EL (cell line): ENCODE measurements around the gene ANKRD53.

ENCODE experiments used
- DNase-seq: peaks from one replicate; pipeline ENCODE4 v3.0.0-alpha.2; 2016

The ANKRD53 gene, protein sequence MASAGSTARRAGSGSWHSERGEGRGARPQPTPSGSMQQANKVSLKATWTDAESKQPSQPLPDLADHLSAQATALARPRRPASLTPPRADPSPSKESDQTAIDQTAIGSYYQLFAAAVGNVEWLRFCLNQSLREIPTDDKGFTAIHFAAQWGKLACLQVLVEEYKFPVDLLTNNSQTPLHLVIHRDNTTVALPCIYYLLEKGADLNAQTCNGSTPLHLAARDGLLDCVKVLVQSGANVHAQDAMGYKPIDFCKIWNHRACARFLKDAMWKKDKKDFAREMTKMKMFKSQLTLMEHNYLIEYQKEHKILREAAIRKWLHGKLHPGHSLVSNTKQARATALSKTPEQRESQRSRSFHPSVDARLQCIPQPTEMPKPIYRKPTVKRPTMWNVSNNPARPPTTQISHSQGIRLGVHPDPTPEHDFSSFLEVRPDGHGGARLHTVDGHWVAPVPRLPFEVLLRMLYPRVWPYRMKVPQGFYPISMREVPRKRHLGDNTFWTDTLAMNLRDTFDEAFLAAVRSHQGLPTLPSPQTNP

GRCh38 chr2:70978341-70979179 is at the start of gene ANKRD53:
ANKRD53 (plus strand) TSS chr2:70978630; CDS start chr2:70978646, 16 bp downstream.
- DNase-seq: peak; percentile 39

GRCh38 chr2:70930371-70931329 is 47.8 kb upstream of the ANKRD53 start:
- DNase-seq: no peak

GRCh38 chr2:70931376-70932000 is 46.9 kb upstream of the ANKRD53 start:
- DNase-seq: no peak

DNA sequence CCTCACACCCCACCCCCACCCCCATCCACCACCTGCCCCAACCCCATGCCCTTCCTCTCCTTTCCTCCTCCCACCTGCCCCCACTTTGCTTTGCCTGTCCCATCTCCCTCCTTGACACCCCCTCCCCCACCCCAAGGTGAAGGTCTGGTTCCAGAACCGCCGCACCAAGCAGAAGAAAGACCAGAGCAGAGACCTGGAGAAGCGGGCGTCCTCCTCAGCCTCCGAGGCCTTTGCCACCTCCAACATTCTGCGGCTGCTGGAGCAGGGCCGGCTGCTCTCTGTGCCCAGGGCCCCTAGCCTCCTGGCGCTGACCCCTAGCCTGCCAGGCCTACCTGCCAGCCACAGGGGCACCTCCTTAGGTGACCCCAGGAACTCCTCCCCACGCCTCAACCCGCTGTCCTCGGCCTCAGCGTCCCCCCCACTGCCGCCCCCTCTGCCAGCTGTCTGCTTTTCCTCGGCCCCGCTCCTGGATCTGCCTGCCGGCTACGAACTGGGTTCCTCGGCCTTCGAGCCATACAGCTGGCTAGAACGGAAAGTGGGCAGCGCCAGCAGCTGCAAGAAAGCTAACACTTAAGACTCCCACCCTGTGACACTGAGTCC is 45.7 kb upstream of the ANKRD53 start:
- no peak for DNase-seq

DNA sequence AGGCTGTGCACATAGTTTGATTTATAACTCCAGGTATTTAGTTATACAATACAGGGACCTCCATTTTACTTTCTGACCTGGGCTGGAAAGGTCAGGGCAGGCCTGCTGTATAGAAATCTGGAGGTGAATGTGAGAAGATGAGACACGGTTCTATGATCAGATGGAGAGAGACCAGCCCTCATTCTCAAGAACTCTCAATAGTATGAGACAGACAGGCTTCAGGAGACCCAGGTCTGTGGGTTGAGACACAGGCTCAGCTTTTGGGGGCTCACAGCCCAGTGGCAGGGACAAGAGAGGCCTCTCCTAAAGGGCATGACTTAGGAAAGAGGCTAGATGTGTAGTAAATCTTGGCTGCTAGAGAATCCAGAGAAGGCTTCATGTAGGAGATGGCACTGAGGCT is 43.4 kb upstream of the ANKRD53 start:
- DNase-seq: no peak

GRCh38 chr2:70935468-70936164 is 42.8 kb upstream of the ANKRD53 start, which contains the start of gene ATP6V1B1:
ATP6V1B1 (plus strand) TSS chr2:70935900; CDS start chr2:70935955, 55 bp downstream.
- no peak for DNase-seq

DNA sequence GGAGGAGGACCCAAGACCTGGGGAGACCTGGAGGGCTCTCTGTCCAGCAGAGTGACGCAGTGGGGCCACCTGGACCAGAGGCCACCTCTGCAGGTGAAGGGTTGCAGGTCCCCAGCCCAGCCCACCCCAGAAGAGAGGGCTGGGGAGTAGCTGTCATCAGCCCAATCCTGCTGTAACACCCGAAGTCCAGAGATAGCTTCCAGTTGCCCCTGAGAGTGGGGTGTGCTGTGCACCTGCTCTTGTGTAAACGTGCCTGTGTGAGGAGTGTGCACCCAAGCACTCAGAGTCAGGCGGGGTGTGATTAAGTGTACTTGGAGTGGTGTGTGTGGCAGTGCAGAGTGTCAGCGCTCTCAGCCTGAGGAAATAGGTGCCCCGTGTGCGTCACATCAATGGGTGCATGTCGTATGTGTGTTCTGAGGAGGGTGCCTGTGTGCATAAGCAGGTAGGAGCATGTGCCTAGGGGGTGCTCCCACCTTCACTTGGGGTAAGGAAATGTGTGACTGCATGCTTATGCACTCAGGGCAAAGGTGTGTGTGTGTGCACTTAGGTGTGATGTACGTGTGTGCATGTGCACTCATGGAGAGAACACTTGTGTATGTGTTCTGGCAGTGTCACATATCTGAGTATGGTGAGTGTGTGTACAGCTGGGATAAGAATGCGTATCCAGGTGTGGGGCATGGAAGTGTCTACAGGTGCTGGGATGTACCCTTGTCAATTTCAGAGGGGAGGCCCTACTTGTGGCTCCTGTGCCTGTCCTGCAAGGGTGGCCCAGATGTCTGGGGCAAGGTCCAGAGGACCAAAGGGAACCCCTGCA is 42.1 kb upstream of the ANKRD53 start:
- DNase-seq: no peak

DNA sequence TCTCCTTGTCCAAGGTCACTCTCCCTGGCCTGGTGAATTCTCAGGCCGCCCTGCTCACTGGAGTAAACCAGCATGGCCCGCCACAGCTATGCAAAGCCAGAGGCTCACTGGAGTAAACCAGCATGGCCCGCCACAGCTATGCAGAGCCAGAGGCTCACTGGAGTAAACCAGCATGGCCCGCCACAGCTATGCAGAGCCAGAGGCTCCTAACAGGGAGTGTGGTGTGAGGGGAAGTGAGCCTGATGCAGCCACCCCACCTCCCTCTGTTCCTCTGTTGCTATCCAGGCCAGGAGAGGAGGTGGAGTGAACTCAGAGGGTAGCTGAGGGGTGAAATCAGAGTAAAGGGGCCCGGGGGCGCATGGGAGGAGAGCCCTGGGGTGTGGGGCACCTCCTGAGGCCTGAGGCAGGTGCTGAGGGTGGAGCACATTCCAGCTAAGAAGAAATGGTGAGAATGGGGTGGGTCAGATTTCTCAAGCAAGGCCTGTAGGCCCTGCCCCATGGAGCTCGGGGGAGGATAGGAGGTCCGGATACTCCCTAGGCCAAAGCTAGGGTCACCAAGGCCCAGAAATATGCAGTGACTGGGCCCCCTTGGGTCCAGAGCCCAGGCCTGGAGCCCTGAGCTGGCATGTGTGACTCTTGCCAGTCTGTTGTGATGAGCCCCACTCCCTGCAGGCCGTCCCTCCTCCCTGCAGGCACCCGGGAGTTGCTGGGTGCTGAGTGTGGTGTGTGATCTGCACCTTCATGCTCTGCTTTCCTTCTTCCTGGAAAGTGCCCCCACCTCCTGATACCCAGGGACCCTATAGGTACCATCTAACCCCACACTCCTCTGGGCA is 41.2 kb upstream of the ANKRD53 start:
- no peak for DNase-seq

- no peak for DNase-seq
These were observed 40.4 kb upstream of the ANKRD53 start for GRCh38 chr2:70937866-70938585.

GRCh38 chr2:70938586-70938950 is 39.9 kb upstream of the ANKRD53 start:
- DNase-seq: no peak

DNA sequence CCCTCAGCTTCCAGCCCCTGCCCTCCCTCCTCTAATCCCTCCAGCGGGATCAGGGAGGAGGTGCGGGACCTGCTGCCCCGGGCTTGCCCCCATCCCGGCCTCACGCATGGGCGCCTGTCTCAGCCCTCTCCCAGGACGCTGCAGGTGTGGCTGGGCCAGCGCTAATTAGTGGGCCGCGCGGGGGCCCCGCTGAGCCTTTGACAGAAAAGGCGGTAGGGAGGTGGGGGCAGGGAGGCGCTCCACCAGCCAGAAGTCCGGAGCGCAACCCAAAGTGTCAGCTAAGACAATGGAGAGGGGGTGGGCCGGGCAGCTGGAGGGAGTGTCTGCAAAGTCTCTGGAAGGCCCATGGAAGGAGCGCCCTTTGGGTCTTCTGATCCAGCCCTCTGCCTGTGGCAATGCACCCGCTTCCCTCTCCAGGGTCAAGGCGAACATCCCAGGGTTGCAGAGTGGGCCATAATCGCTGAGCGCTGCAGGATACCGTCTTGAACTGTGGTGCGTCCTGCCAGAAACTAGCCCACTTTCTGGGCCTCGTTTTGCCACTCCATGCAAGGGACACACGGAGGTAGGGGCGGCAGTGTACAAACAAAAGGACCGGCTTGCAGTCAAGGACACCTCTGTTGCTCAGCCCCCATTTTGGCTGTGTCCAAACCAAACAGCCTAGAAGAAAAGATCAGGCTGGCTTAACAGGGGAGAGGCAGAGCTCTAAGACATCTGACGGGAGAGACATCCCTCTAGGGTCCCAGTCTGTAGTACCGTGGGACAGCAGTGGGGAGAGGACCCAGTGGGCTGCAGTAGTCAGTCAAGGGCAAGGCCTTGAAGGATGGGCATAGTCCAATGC is 39.2 kb upstream of the ANKRD53 start:
- no peak for DNase-seq

DNA sequence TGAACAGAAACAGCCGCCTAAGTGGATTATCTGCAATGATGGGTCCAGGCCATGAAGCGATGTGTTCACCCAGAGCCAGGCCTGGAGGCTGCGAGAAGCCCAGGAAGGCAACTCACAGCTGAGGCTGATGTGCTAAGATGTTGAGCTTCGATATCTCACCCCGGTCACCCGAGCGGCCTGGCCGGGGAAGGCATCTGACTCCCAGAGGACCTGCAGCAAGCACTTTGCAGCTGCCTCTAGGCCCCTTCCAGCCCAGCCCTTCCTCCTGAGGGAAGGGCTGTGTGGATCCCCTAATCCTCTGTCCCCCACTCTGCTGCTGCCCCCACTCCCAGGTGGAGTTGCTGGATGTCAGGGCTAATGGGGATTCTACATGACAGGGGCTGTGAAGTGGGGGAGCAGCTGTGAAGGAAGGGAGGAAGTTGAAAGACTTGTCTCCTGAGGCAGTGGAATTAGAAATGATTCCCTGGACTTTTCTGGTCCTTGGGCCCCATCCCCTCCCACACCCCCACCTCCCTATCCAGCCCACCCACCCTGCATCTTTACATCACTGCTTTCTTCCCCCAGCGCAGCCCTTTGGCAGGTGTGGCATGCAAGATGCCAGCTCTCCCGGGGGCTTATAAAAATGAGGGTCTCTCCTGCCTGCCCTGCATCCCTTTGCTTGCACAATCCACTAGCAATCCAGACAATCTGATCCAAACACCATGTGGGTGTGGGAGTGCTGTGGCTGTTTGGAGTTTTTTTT is 38.4 kb upstream of the ANKRD53 start:
- no peak for DNase-seq

DNA sequence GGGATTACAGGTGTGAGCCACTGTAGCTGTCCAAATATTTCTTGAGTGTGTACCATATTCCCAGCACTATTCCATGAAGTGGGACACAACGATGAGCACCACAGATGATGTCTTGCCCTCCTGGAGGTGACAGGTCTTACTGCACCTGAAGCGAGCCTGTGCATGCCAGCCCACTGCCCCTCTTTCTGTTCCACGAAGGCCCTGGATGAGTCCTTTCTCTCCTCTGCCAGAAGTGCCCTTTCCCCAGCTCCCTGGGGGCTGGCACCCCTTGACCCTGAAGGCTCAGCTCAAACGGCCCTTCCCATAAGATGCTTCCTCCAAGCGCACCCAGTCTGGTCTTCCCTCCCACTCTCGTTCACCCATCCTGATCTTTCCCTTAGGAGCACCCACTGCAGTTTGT is 37.2 kb upstream of the ANKRD53 start:
- DNase-seq: no peak

- DNase-seq: no peak
These were observed 36.7 kb upstream of the ANKRD53 start for GRCh38 chr2:70941701-70942100.

- no peak for DNase-seq
These were observed 35.8 kb upstream of the ANKRD53 start for GRCh38 chr2:70942396-70943204.
